ENCODE measurements around the gene FKBP15.

The FKBP15 gene

GRCh38 chr9:113177251-113177650, 43.8 kb downstream of the FKBP15 start:
- H3K27me3 ChIP-seq (ENCODE audit: low read depth, low read length): no peaks in the 10 kb centered on the region
- H3K36me3 ChIP-seq (ENCODE audit: control insufficient read depth in 1 of 2, insufficient read depth in 2 of 2, low read length in 2 of 2): peaks cover 81 to 90% of the 10 kb centered on the region in 2 donors
- H3K9me3 ChIP-seq (ENCODE audit: control insufficient read depth in 1 of 2, low read length in 2 of 2): no peaks in the 10 kb centered on the region
- H3K4me3 ChIP-seq (ENCODE audit: low read depth in 1 of 2, low read length in 2 of 2): no peak overlapping the region
- no peaks in the 10 kb centered on the region for H3K4me1 ChIP-seq (ENCODE audit: control insufficient read depth in 1 of 2, insufficient read depth in 2 of 2, low read length in 2 of 2)
- no peak overlapping the region for H3K27ac ChIP-seq (ENCODE audit: low read length)

- Histone ChIP-seq H3K36me3 (ENCODE audit: control insufficient read depth in 1 of 2, insufficient read depth in 2 of 2, low read length in 2 of 2) (peaks cover 76 to 85% of the 10 kb centered on the region in 2 donors), H3K27ac (ENCODE audit: low read length) (no peak overlapping the region), H3K4me3 (ENCODE audit: low read depth in 1 of 2, low read length in 2 of 2) (no peak overlapping the region)
Observed at GRCh38 chr9:113176803-113177202, 44.3 kb downstream of the FKBP15 start.

GRCh38 chr9:113173341-113173740, 47.7 kb downstream of the FKBP15 start:
- Histone ChIP-seq H3K27ac (ENCODE audit: low read length) (no peak overlapping the region), H3K36me3 (ENCODE audit: control insufficient read depth in 1 of 2, insufficient read depth in 2 of 2, low read length in 2 of 2) (peaks cover 86 to 90% of the 10 kb centered on the region in 2 donors), H3K27me3 (ENCODE audit: low read depth, low read length) (no peaks in the 10 kb centered on the region), H3K9me3 (ENCODE audit: control insufficient read depth in 1 of 2, low read length in 2 of 2) (no peaks in the 10 kb centered on the region), H3K4me1 (ENCODE audit: control insufficient read depth in 1 of 2, insufficient read depth in 2 of 2, low read length in 2 of 2) (no peaks in the 10 kb centered on the region), H3K4me3 (ENCODE audit: low read depth in 1 of 2, low read length in 2 of 2) (no peak overlapping the region)

More at GRCh38 chr9:113176803-113177202, 44.3 kb downstream of the FKBP15 start:
- no peaks in the 10 kb centered on the region for H3K9me3 ChIP-seq (ENCODE audit: control insufficient read depth in 1 of 2, low read length in 2 of 2)
- no peaks in the 10 kb centered on the region for H3K27me3 ChIP-seq (ENCODE audit: low read depth, low read length)
- H3K4me1 ChIP-seq (ENCODE audit: control insufficient read depth in 1 of 2, insufficient read depth in 2 of 2, low read length in 2 of 2): no peaks in the 10 kb centered on the region

- H3K4me3 ChIP-seq (ENCODE audit: low read depth in 1 of 2, low read length in 2 of 2): no peak overlapping the region
- no peaks in the 10 kb centered on the region for H3K27me3 ChIP-seq (ENCODE audit: low read depth, low read length)
- no peaks in the 10 kb centered on the region for H3K9me3 ChIP-seq (ENCODE audit: control insufficient read depth in 1 of 2, low read length in 2 of 2)
- H3K27ac ChIP-seq (ENCODE audit: low read length): no peak overlapping the region
- H3K4me1 ChIP-seq (ENCODE audit: control insufficient read depth in 1 of 2, insufficient read depth in 2 of 2, low read length in 2 of 2): peaks cover 0 to 7% of the 10 kb centered on the region in 2 donors
- H3K36me3 ChIP-seq (ENCODE audit: control insufficient read depth in 1 of 2, insufficient read depth in 2 of 2, low read length in 2 of 2): peaks cover 83 to 86% of the 10 kb centered on the region in 2 donors
Observed at GRCh38 chr9:113168809-113169208, 52.3 kb downstream of the FKBP15 start.

- Histone ChIP-seq H3K36me3 (ENCODE audit: control insufficient read depth in 1 of 2, insufficient read depth in 2 of 2, low read length in 2 of 2) (peaks cover 89 to 94% of the 10 kb centered on the region in 2 donors), H3K27me3 (ENCODE audit: low read depth, low read length) (no peaks in the 10 kb centered on the region), H3K27ac (ENCODE audit: low read length) (no peak overlapping the region)
Observed at GRCh38 chr9:113166039-113166438, 55.0 kb downstream of the FKBP15 start.

DNA sequence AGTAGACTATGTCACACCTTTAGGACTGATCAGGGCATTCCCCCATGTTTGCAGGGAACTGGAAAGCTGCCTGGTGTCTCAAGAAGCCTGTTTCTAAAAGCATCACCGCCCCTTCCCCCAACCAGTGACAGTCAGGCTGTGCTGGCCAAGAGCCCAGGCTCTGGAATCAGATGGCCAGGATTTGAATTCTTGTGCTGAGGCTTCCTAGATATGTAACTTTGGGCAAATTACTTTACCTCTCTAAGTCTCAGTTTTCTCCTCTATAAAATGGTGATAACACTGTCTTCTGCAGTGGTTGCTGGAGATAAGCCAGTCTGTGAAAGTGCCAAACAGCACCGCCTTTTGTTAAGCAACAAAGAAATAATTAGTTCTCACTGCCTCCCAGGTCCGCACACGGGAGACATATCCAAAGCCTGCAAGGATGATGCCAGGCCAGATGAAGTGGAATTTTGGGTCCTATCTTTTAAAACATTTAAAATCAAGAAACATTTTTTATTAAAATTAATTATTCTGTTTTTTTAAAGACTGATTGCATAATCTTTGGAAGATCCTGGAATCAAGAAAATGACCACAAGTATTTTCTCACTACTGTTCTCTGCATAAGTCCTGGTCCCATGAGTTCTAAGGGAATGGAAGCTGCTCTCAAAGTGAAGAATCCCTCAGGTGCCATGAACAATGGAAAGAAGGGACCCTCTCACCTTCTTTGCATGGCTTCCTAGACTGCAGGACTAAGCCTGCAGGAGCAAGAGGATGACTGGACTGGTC, 56.4 kb downstream of the FKBP15 start:
- no peaks in the 10 kb centered on the region for H3K9me3 ChIP-seq (ENCODE audit: control insufficient read depth in 1 of 2, low read length in 2 of 2)
- H3K4me1 ChIP-seq (ENCODE audit: control insufficient read depth in 1 of 2, insufficient read depth in 2 of 2, low read length in 2 of 2): peaks cover 0 to 7% of the 10 kb centered on the region in 2 donors
- no peak overlapping the region for H3K27ac ChIP-seq (ENCODE audit: low read length)
- no peaks in the 10 kb centered on the region for H3K27me3 ChIP-seq (ENCODE audit: low read depth, low read length)
- no peak overlapping the region for H3K4me3 ChIP-seq (ENCODE audit: low read depth in 1 of 2, low read length in 2 of 2)
- H3K36me3 ChIP-seq (ENCODE audit: control insufficient read depth in 1 of 2, insufficient read depth in 2 of 2, low read length in 2 of 2): peaks cover 77 to 82% of the 10 kb centered on the region in 2 donors

More at GRCh38 chr9:113166039-113166438, 55.0 kb downstream of the FKBP15 start:
- Histone ChIP-seq H3K4me1 (ENCODE audit: control insufficient read depth in 1 of 2, insufficient read depth in 2 of 2, low read length in 2 of 2) (peaks cover 0 to 7% of the 10 kb centered on the region in 2 donors), H3K9me3 (ENCODE audit: control insufficient read depth in 1 of 2, low read length in 2 of 2) (no peaks in the 10 kb centered on the region), H3K4me3 (ENCODE audit: low read depth in 1 of 2, low read length in 2 of 2) (no peak overlapping the region)

GRCh38 chr9:113163001-113163400, 58.1 kb downstream of the FKBP15 start:
- Histone ChIP-seq H3K27ac (ENCODE audit: low read length) (no peak overlapping the region), H3K4me1 (ENCODE audit: control insufficient read depth in 1 of 2, insufficient read depth in 2 of 2, low read length in 2 of 2) (peaks cover 0 to 7% of the 10 kb centered on the region in 2 donors), H3K27me3 (ENCODE audit: low read depth, low read length) (no peaks in the 10 kb centered on the region), H3K4me3 (ENCODE audit: low read depth in 1 of 2, low read length in 2 of 2) (no peak overlapping the region), H3K36me3 (ENCODE audit: control insufficient read depth in 1 of 2, insufficient read depth in 2 of 2, low read length in 2 of 2) (peaks cover 65 to 74% of the 10 kb centered on the region in 2 donors), H3K9me3 (ENCODE audit: control insufficient read depth in 1 of 2, low read length in 2 of 2) (no peaks in the 10 kb centered on the region)

GRCh38 chr9:113160571-113160970, 60.5 kb downstream of the FKBP15 start:
- H3K36me3 ChIP-seq (ENCODE audit: control insufficient read depth in 1 of 2, insufficient read depth in 2 of 2, low read length in 2 of 2): peaks cover 51 to 54% of the 10 kb centered on the region in 2 donors
- H3K27me3 ChIP-seq (ENCODE audit: low read depth, low read length): no peaks in the 10 kb centered on the region
- H3K4me3 ChIP-seq (ENCODE audit: low read depth in 1 of 2, low read length in 2 of 2): no peak overlapping the region
- no peak overlapping the region for H3K27ac ChIP-seq (ENCODE audit: low read length)
- H3K9me3 ChIP-seq (ENCODE audit: control insufficient read depth in 1 of 2, low read length in 2 of 2): no peaks in the 10 kb centered on the region
- H3K4me1 ChIP-seq (ENCODE audit: control insufficient read depth in 1 of 2, insufficient read depth in 2 of 2, low read length in 2 of 2): peaks cover 0 to 7% of the 10 kb centered on the region in 2 donors

- Histone ChIP-seq H3K27ac (ENCODE audit: low read length) (no peak overlapping the region), H3K36me3 (ENCODE audit: control insufficient read depth in 1 of 2, insufficient read depth in 2 of 2, low read length in 2 of 2) (peaks cover 38 to 40% of the 10 kb centered on the region in 2 donors)
Observed at GRCh38 chr9:113158446-113158845, 62.6 kb downstream of the FKBP15 start.

DNA sequence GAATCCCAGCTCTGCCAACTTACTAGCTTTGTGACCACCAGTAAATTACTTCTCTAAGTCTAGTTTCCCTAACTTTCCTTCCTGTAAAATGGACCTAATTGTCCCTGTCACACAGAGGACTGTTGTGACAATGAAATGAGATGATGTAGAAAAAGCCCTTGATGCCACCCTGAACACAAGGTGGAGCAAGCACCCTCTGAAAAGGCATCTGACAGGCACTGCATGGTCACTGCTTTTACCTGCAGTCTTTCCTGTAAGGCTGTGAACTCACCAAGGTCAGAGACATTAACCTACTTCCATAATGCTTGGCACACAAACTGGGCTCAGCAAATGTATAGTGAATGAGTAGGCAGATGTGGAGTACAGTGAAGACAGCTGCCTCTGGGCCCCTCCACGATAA, 64.2 kb downstream of the FKBP15 start:
- H3K36me3 ChIP-seq (ENCODE audit: control insufficient read depth in 1 of 2, insufficient read depth in 2 of 2, low read length in 2 of 2): peaks cover 22 to 25% of the 10 kb centered on the region in 2 donors
- no peaks in the 10 kb centered on the region for H3K4me1 ChIP-seq (ENCODE audit: control insufficient read depth in 1 of 2, insufficient read depth in 2 of 2, low read length in 2 of 2)

More at GRCh38 chr9:113158446-113158845, 62.6 kb downstream of the FKBP15 start:
- no peak overlapping the region for H3K4me3 ChIP-seq (ENCODE audit: low read depth in 1 of 2, low read length in 2 of 2)
- H3K27me3 ChIP-seq (ENCODE audit: low read depth, low read length): no peaks in the 10 kb centered on the region
- no peaks in the 10 kb centered on the region for H3K9me3 ChIP-seq (ENCODE audit: control insufficient read depth in 1 of 2, low read length in 2 of 2)
- H3K4me1 ChIP-seq (ENCODE audit: control insufficient read depth in 1 of 2, insufficient read depth in 2 of 2, low read length in 2 of 2): no peaks in the 10 kb centered on the region

DNA sequence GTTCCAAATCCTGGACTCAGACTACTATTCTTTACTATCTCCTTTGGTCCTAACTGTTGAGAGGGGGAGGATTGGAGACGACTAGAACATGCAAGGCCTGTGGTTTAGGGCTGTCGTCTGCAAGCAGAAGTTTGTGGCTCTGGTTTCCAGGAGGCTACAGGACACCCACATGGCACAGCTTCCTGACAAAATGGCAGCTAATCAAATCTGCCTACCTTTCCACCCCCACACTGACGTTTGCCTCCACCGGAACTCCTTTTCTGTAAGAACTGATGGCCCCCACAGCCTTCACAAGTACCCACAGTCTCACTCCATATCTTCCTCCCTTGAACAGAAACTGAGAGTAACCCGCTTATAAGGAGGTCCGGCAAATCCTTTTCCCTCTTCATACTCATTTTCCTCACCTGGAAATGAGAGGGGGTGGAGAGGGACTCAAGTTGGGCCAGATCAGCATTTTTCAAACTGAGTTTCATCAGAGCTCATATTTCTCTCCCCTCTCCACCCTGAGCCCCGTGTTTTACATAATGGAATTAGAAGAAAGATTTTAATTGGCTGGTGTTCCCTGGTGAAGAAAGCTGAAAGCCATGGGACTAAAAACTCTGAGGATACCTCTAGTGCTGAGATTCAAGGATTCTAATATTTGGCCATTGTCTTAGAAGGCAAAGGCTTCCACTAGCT, 65.0 kb downstream of the FKBP15 start:
- H3K4me1 ChIP-seq (ENCODE audit: control insufficient read depth in 1 of 2, insufficient read depth in 2 of 2, low read length in 2 of 2): no peaks in the 10 kb centered on the region
- H3K4me3 ChIP-seq (ENCODE audit: low read depth in 1 of 2, low read length in 2 of 2): no peak overlapping the region
- H3K27me3 ChIP-seq (ENCODE audit: low read depth, low read length): no peaks in the 10 kb centered on the region
- peak overlapping the region; percentile 32 for H3K27ac ChIP-seq (ENCODE audit: low read length)
- no peaks in the 10 kb centered on the region for H3K9me3 ChIP-seq (ENCODE audit: control insufficient read depth in 1 of 2, low read length in 2 of 2)
- H3K36me3 ChIP-seq (ENCODE audit: control insufficient read depth in 1 of 2, insufficient read depth in 2 of 2, low read length in 2 of 2): peaks cover 14 to 17% of the 10 kb centered on the region in 2 donors

More for the DNA sequence above, 64.2 kb downstream of the FKBP15 start:
- Histone ChIP-seq H3K27ac (ENCODE audit: low read length) (no peak overlapping the region), H3K4me3 (ENCODE audit: low read depth in 1 of 2, low read length in 2 of 2) (no peak overlapping the region), H3K9me3 (ENCODE audit: control insufficient read depth in 1 of 2, low read length in 2 of 2) (no peaks in the 10 kb centered on the region), H3K27me3 (ENCODE audit: low read depth, low read length) (no peaks in the 10 kb centered on the region)

All from muscle layer of duodenum (tissue), 2 donors.